ENCODE data around the gene SEMA3B.
A peak's percentile ranks its signal among the peaks of the same experiment; 100 is the strongest.

Gene SEMA3B

GRCh38 chr3:50318163-50318562 lies 49.2 kb downstream of the SEMA3B start:
- TF ChIP-seq CTCF (IDR thresholded peaks at IDR 0.05): no peak

GRCh38 chr3:50318615-50319014 lies 49.7 kb downstream of the SEMA3B start:
- no peak for TF ChIP-seq CTCF (IDR thresholded peaks at IDR 0.05)

GRCh38 chr3:50319181-50319893 lies 50.4 kb downstream of the SEMA3B start:
- TF ChIP-seq CTCF (IDR thresholded peaks at IDR 0.05): no peak

GRCh38 chr3:50319894-50320625 lies 51.1 kb downstream of the SEMA3B start:
- TF ChIP-seq CTCF (IDR thresholded peaks at IDR 0.05): no peak

GRCh38 chr3:50320853-50321335 lies 51.9 kb downstream of the SEMA3B start:
- TF ChIP-seq CTCF (IDR thresholded peaks at IDR 0.05): no peak

- TF ChIP-seq CTCF (IDR thresholded peaks at IDR 0.05): peak; percentile 63
Observed at GRCh38 chr3:50321336-50322114, 52.6 kb downstream of the SEMA3B start.

GRCh38 chr3:50322115-50322385 lies 53.1 kb downstream of the SEMA3B start:
- no peak for TF ChIP-seq CTCF (IDR thresholded peaks at IDR 0.05)

Measured in LNCAP (cell line).